T-helper 1 cell treated with Interleukin-12 subunit alpha and Interleukin-12 subunit beta and Interleukin-4 antibody, amounts not matched to agents 30 μg/mL and 1 μg/mL, for 36 hours (primary cell): Measurements from ENCODE around the gene PPFIA2.

Source experiments
- H3K27ac Mint-ChIP-seq: one replicate; pipeline ENCODE4 v1.8.0; 2021; ENCODE audit warnings: mild to moderate bottlenecking, mixed read lengths
- H3K27me3 Mint-ChIP-seq: one replicate; pipeline ENCODE4 v1.8.0; 2021; ENCODE audit warnings: low read depth, mixed read lengths
- H3K36me3 Mint-ChIP-seq: one replicate; pipeline ENCODE4 v1.8.0; 2021; ENCODE audit warnings: low read depth, mixed read lengths
- H3K4me1 Mint-ChIP-seq: one replicate; pipeline ENCODE4 v1.8.0; 2021; ENCODE audit warnings: low read depth, mixed read lengths
- H3K4me3 Mint-ChIP-seq: one replicate; pipeline ENCODE4 v1.8.0; 2021; ENCODE audit warnings: mild to moderate bottlenecking, moderate library complexity, mixed read lengths
- H3K9me3 Mint-ChIP-seq: one replicate; pipeline ENCODE4 v1.8.0; 2021; ENCODE audit warnings: mixed read lengths

Gene PPFIA2

GRCh38 chr12:81470923-81471322 lies 288.2 kb downstream of the PPFIA2 start:
- H3K36me3 Mint-ChIP-seq, result no peaks in the 10 kb centered on the region
- H3K27me3 Mint-ChIP-seq, result no peaks in the 10 kb centered on the region
- H3K27ac Mint-ChIP-seq, result no peak overlapping the region
- H3K9me3 Mint-ChIP-seq, result no peaks in the 10 kb centered on the region
- no peaks in the 10 kb centered on the region for H3K4me1 Mint-ChIP-seq
- H3K4me3 Mint-ChIP-seq, result no peak overlapping the region

- H3K9me3 Mint-ChIP-seq, result no peaks in the 10 kb centered on the region
- no peak overlapping the region for H3K4me3 Mint-ChIP-seq
- H3K4me1 Mint-ChIP-seq, result no peaks in the 10 kb centered on the region
- H3K36me3 Mint-ChIP-seq, result no peaks in the 10 kb centered on the region
- H3K27ac Mint-ChIP-seq, result no peak overlapping the region
- no peaks in the 10 kb centered on the region for H3K27me3 Mint-ChIP-seq
Measured at GRCh38 chr12:81468206-81468605, 290.9 kb downstream of the PPFIA2 start.

DNA sequence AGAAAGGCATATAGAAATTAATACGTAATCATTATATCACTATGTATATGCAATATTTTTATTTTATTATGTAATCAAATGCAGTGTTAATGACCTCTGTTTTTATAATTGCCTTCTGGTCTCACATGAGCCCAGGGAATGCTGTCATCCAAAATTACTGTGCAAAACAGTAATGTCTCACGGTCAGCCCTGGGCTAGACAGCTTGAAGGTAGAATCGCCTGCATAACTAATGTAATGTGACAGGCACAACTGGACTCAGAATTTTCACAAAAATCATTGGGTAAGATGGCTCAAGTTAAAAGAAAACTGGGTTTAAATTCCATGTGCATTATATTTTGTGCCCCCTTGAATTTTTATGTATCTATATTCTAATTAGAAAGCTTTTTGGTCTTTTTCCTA lies 293.3 kb downstream of the PPFIA2 start:
- H3K4me3 Mint-ChIP-seq, result no peak overlapping the region
- no peaks in the 10 kb centered on the region for H3K9me3 Mint-ChIP-seq
- no peaks in the 10 kb centered on the region for H3K4me1 Mint-ChIP-seq
- H3K27me3 Mint-ChIP-seq, result no peaks in the 10 kb centered on the region
- no peaks in the 10 kb centered on the region for H3K36me3 Mint-ChIP-seq
- H3K27ac Mint-ChIP-seq, result no peak overlapping the region

GRCh38 chr12:81465191-81465590 lies 294.0 kb downstream of the PPFIA2 start:
- Mint-ChIP-seq H3K27ac (no peak overlapping the region), H3K36me3 (no peaks in the 10 kb centered on the region), H3K4me3 (no peak overlapping the region), H3K27me3 (no peaks in the 10 kb centered on the region), H3K4me1 (no peaks in the 10 kb centered on the region), H3K9me3 (no peaks in the 10 kb centered on the region)

DNA sequence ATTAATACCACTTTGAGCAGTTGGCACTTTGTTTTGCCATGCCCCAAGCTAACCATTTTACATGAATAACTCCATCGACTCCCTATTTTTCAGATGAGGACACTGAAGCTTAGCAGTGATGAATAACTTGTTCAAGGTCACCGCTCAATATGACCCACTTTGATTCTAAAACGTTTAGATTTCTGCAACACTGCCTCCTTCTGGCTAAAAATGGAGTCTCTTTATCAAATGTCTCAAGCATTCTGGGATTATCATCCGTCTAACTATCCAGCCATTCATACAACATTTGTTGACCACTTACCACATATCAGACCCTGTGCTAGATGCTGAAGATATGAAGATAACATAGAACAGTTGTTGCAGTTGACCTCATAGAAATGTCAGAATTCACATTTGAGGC lies 298.0 kb downstream of the PPFIA2 start:
- H3K27ac Mint-ChIP-seq, result no peak overlapping the region
- H3K27me3 Mint-ChIP-seq, result no peaks in the 10 kb centered on the region
- H3K36me3 Mint-ChIP-seq, result no peaks in the 10 kb centered on the region
- H3K9me3 Mint-ChIP-seq, result no peaks in the 10 kb centered on the region
- no peaks in the 10 kb centered on the region for H3K4me1 Mint-ChIP-seq
- H3K4me3 Mint-ChIP-seq, result no peak overlapping the region

DNA sequence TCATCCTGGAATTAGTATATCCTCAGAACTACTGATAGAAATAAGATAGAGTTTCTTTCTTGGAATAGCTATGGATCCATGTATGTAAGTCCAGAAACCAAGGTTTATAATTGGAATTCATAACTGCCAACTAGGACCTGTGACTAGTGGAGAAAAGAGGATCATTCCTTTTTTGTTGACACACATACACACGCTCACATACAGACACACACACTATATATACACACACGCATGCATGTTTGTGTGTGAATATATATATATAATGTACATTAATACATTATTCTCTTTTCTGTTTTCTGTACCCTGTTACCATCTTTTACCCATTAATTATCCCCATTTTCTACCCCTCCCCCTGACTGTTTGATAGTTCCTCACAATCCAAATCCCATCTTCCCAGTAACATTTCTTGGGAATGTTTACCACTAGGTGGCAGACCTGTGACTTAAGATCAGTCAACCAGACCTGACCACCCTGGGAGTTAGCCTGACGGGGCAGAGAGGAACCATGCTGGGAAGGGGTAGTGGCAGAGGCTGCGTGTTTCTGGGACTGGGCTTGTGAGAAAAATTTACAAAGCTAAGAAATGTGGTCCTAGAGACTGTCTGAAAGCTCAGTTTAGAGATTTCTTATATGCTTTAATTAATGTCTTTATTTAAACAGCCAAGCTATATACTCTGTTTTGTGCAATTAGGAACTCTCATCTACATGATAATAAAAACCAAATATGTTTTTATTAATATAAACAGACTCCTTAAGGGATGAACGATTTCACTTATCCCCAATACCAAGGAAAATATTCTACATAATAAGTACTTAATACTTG lies 308.0 kb downstream of the PPFIA2 start:
- no peaks in the 10 kb centered on the region for H3K4me1 Mint-ChIP-seq
- H3K36me3 Mint-ChIP-seq, result no peaks in the 10 kb centered on the region
- no peaks in the 10 kb centered on the region for H3K27me3 Mint-ChIP-seq
- H3K27ac Mint-ChIP-seq, result no peak overlapping the region
- no peaks in the 10 kb centered on the region for H3K9me3 Mint-ChIP-seq
- no peak overlapping the region for H3K4me3 Mint-ChIP-seq

- Mint-ChIP-seq H3K36me3 (no peaks in the 10 kb centered on the region), H3K27ac (no peak overlapping the region), H3K4me1 (no peaks in the 10 kb centered on the region), H3K27me3 (no peaks in the 10 kb centered on the region), H3K9me3 (no peaks in the 10 kb centered on the region), H3K4me3 (no peak overlapping the region)
Measured at GRCh38 chr12:81441629-81442028, 317.5 kb downstream of the PPFIA2 start.

GRCh38 chr12:81440001-81440400 lies 319.1 kb downstream of the PPFIA2 start:
- Mint-ChIP-seq H3K4me1 (no peaks in the 10 kb centered on the region), H3K9me3 (no peaks in the 10 kb centered on the region), H3K36me3 (no peaks in the 10 kb centered on the region), H3K4me3 (no peak overlapping the region), H3K27me3 (no peaks in the 10 kb centered on the region), H3K27ac (no peak overlapping the region)

GRCh38 chr12:81439344-81439743 lies 319.8 kb downstream of the PPFIA2 start:
- Mint-ChIP-seq H3K4me3 (no peak overlapping the region), H3K27ac (no peak overlapping the region), H3K36me3 (no peaks in the 10 kb centered on the region), H3K27me3 (no peaks in the 10 kb centered on the region), H3K9me3 (no peaks in the 10 kb centered on the region), H3K4me1 (no peaks in the 10 kb centered on the region)

DNA sequence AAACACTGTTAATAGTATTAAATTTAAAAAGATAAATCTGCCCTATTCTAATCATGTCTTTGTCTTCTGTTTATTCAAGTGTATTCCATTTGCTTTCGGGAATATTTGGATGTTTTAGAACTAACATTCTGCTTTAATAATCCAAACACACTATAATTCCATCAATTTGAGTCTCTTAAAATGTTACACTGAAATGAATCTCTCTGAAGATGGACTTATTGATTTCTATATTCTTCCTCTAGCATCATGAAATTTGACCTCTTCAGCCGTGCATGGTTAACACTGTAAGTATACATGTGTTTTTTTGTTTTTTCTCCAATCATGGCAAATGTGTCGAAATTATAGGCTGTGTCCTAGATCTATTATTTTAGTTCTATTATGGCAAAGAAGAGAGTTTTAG lies 342.1 kb downstream of the PPFIA2 start:
- Mint-ChIP-seq H3K4me3 (no peak overlapping the region), H3K4me1 (no peaks in the 10 kb centered on the region), H3K9me3 (peaks cover 7% of the 10 kb centered on the region), H3K27me3 (no peaks in the 10 kb centered on the region), H3K36me3 (no peaks in the 10 kb centered on the region), H3K27ac (no peak overlapping the region)

DNA sequence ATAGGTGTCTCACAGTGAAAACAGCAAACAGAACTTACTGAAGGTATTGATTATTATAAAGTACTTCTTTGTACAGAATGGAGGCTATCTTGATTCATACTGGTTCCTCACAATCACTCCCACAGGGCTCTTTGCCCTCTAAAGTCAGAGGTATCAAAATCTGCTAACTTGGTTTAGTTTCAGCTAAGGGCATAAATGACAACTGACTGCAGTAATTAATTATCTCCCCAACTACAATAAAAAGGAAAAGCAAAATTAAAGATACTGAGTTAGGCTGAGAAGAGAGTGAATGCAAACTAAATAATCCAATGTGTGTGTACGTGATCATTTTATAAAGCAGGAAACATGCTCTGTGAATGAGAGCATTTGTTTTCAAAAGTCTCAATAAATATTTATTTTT lies 342.6 kb downstream of the PPFIA2 start:
- no peak overlapping the region for H3K4me3 Mint-ChIP-seq
- H3K4me1 Mint-ChIP-seq, result no peaks in the 10 kb centered on the region
- no peaks in the 10 kb centered on the region for H3K27me3 Mint-ChIP-seq
- peaks cover 7% of the 10 kb centered on the region for H3K9me3 Mint-ChIP-seq
- no peaks in the 10 kb centered on the region for H3K36me3 Mint-ChIP-seq
- no peak overlapping the region for H3K27ac Mint-ChIP-seq

- Mint-ChIP-seq H3K27ac (no peak overlapping the region), H3K4me1 (no peaks in the 10 kb centered on the region), H3K9me3 (no peaks in the 10 kb centered on the region), H3K27me3 (no peaks in the 10 kb centered on the region), H3K36me3 (no peaks in the 10 kb centered on the region), H3K4me3 (no peak overlapping the region)
Measured at GRCh38 chr12:81414441-81414840, 344.7 kb downstream of the PPFIA2 start.

GRCh38 chr12:81412940-81413339 lies 346.2 kb downstream of the PPFIA2 start:
- H3K4me1 Mint-ChIP-seq, result no peaks in the 10 kb centered on the region
- H3K27me3 Mint-ChIP-seq, result no peaks in the 10 kb centered on the region
- H3K9me3 Mint-ChIP-seq, result no peaks in the 10 kb centered on the region
- no peak overlapping the region for H3K27ac Mint-ChIP-seq
- H3K4me3 Mint-ChIP-seq, result no peak overlapping the region
- H3K36me3 Mint-ChIP-seq, result no peaks in the 10 kb centered on the region

DNA sequence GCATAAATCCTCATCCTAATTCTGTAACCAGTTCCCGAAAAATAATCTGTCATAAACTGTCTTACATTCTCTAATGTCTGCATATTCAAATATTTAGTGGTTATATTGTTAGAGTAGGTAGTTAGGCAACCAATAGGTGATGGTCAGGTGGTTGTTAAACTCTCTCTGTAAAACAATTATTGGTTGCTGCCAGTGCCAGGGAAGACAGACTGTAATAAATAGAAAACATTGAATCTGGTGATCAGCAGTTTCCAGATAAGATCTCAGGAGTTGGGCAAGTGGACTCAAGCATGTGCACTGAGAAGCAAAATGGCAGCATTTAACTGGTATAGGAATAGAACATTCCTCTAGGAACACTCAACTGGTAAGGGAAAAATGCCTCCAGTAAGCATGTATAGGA lies 355.8 kb downstream of the PPFIA2 start:
- no peaks in the 10 kb centered on the region for H3K27me3 Mint-ChIP-seq
- H3K27ac Mint-ChIP-seq, result no peak overlapping the region
- H3K36me3 Mint-ChIP-seq, result no peaks in the 10 kb centered on the region
- peaks cover 4% of the 10 kb centered on the region for H3K9me3 Mint-ChIP-seq
- H3K4me3 Mint-ChIP-seq, result no peak overlapping the region
- no peaks in the 10 kb centered on the region for H3K4me1 Mint-ChIP-seq

GRCh38 chr12:81401241-81401640 lies 357.9 kb downstream of the PPFIA2 start:
- H3K4me3 Mint-ChIP-seq, result no peak overlapping the region
- H3K27me3 Mint-ChIP-seq, result no peaks in the 10 kb centered on the region
- no peak overlapping the region for H3K27ac Mint-ChIP-seq
- no peaks in the 10 kb centered on the region for H3K9me3 Mint-ChIP-seq
- H3K4me1 Mint-ChIP-seq, result no peaks in the 10 kb centered on the region
- H3K36me3 Mint-ChIP-seq, result no peaks in the 10 kb centered on the region

GRCh38 chr12:81400024-81400423 lies 359.1 kb downstream of the PPFIA2 start:
- no peaks in the 10 kb centered on the region for H3K36me3 Mint-ChIP-seq
- H3K4me1 Mint-ChIP-seq, result no peaks in the 10 kb centered on the region
- no peaks in the 10 kb centered on the region for H3K9me3 Mint-ChIP-seq
- H3K4me3 Mint-ChIP-seq, result no peak overlapping the region
- H3K27ac Mint-ChIP-seq, result no peak overlapping the region
- no peaks in the 10 kb centered on the region for H3K27me3 Mint-ChIP-seq
